ENCODE measurements around the gene ADGRD1.

DNA sequence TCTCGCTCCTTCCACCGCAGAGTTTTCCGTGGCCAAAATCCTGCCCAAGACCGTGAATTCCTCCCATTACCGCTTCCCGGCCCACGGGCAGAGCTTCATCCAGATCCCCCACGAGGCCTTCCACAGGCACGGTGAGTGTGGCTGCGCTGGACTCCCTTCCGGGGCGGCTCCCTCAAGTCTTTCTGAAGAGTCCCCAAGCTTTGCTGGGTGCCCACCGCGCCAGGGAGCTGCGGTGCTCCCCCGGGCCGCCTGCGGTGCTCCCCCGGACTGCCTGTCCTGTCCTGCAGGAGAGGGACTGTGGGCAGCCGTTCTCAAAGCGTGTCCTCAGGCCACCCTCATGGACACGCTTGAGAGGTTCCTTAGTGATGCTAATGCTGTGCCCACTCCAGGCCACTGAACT, 50.5 kb downstream of the ADGRD1 start:
- TF ChIP-seq CTCF (IDR thresholded peaks at IDR 0.05; ENCODE audit: low read length) (no peak), EZH2 (IDR thresholded peaks at IDR 0.05; ENCODE audit: borderline replicate concordance, low read length) (no peak)

Measured in OCI-LY1 (cell line).